ENCODE measurements around the gene CTIF. TPM values are rescaled to one million over a fixed set of nuclear protein-coding genes. Genes with fewer than 3 reads are reported as not detected.

Gene CTIF
- polyA plus RNA-seq, 3 donors, result 13.9 to 17.0 (median 15.3) TPM

GRCh38 chr18:48902023-48902855 is 363.4 kb downstream of the CTIF start:
- DNase-seq (ENCODE audit: low read depth in 3 of 3, low spot score in 2 of 3), result peak in 2 of 3 donors; percentile 73 to 83

- DNase-seq (ENCODE audit: low read depth in 3 of 3, low spot score in 2 of 3), result no peak
Measured at GRCh38 chr18:48902856-48903601, 364.2 kb downstream of the CTIF start.

GRCh38 chr18:48904091-48904490 is 365.3 kb downstream of the CTIF start:
- DNase-seq (ENCODE audit: low read depth in 3 of 3, low spot score in 2 of 3), result no peak

- no peak for DNase-seq (ENCODE audit: low read depth in 3 of 3, low spot score in 2 of 3)
Measured at GRCh38 chr18:48904847-48905394, 366.1 kb downstream of the CTIF start.

- DNase-seq (ENCODE audit: low read depth in 3 of 3, low spot score in 2 of 3), result no peak
Measured at GRCh38 chr18:48905513-48905912, 366.7 kb downstream of the CTIF start.

- no peak for DNase-seq (ENCODE audit: low read depth in 3 of 3, low spot score in 2 of 3)
Measured at GRCh38 chr18:48908916-48909315, 370.1 kb downstream of the CTIF start.

GRCh38 chr18:48909721-48910120 is 370.9 kb downstream of the CTIF start:
- no peak for DNase-seq (ENCODE audit: low read depth in 3 of 3, low spot score in 2 of 3)

- no peak for DNase-seq (ENCODE audit: low read depth in 3 of 3, low spot score in 2 of 3)
Measured at GRCh38 chr18:48910972-48911545, 372.2 kb downstream of the CTIF start.

Other genes with a start within 250 kb of the CTIF start
- gene ZBTB7C, start 129.6 kb upstream of the CTIF start, polyA plus RNA-seq (ENCODE audit: insufficient read length in 3 of 3), result 10 to 100 TPM; 12.6 to 14.7 (median 13.9) TPM